OCI-LY7 (cell line): ENCODE measurements around the gene PTPRE. TPM values are rescaled to one million over a fixed set of nuclear protein-coding genes. Genes with fewer than 3 reads are reported as not detected.

Experiments
- BruUV-seq: library from RNA; stranded (reverse); fragments of 400-500 nt; replicated peaks from 2 replicates; lab custom pipeline; 2021; lab: Mats Ljungman, UMichigan
- CTCF ChIA-PET: fragments of 300-600 bp; sonication (Branson Sonifier 250); formaldehyde crosslinking; loops from one replicate; lab custom pipeline; 2022; ENCODE audit warnings: antibody characterized with exemption; ENCODE audit not compliant: unreplicated experiment; lab: Charles Lee
- POLR2A ChIA-PET: fragments of 300-600 bp; sonication (Branson Sonifier 250); formaldehyde crosslinking; loops from one replicate; lab custom pipeline; 2022; ENCODE audit warnings: antibody characterized with exemption; lab: Charles Lee
- DNase-seq: peaks from one replicate; pipeline ENCODE4 v3.0.0-alpha.2; 2015; ENCODE audit warnings: low spot score
- H2AFZ ChIP-seq: fragments of 200-600 bp; sonication (generic), shearing (Covaris generic); 2 replicates; pipeline ENCODE4 v1.6.1; 2014; ENCODE audit warnings: mild to moderate bottlenecking, antibody characterized with exemption, low read length, moderate library complexity
- H3K27ac ChIP-seq: fragments of 200-600 bp; sonication (generic); 2 replicates; pipeline ENCODE4 v1.5.1; 2014; ENCODE audit warnings: mixed run types, low read depth, mild to moderate bottlenecking, moderate library complexity, low read length, inconsistent platforms; ENCODE audit not compliant: poor library complexity, severe bottlenecking
- H3K36me3 ChIP-seq: fragments of 200-600 bp; sonication (generic); 2 replicates; pipeline ENCODE4 v1.6.1; 2014; ENCODE audit warnings: mild to moderate bottlenecking, antibody characterized with exemption, low read length, moderate library complexity, mixed read lengths; ENCODE audit not compliant: insufficient read depth
- H3K4me1 ChIP-seq: fragments of 200-600 bp; sonication (generic); 2 replicates; pipeline ENCODE4 v1.5.1; 2014; ENCODE audit warnings: mild to moderate bottlenecking, low read length; ENCODE audit not compliant: insufficient read depth, poor library complexity, severe bottlenecking
- H3K4me2 ChIP-seq: fragments of 200-600 bp; sonication (generic); 2 replicates; pipeline ENCODE4 v1.6.1; 2014; ENCODE audit warnings: mild to moderate bottlenecking, low read length
- H3K4me3 ChIP-seq: fragments of 200-600 bp; sonication (generic); 2 replicates; pipeline ENCODE4 v1.5.1; 2014; ENCODE audit warnings: mild to moderate bottlenecking, low read depth, low read length; ENCODE audit not compliant: poor library complexity, severe bottlenecking
- H3K79me2 ChIP-seq: fragments of 200-600 bp; sonication (generic); 2 replicates; pipeline ENCODE4 v1.6.1; 2016; ENCODE audit warnings: low read depth, mild to moderate bottlenecking, low read length, moderate library complexity, mixed read lengths; ENCODE audit not compliant: insufficient read depth
- H3K9me2 ChIP-seq: fragments of 200-600 bp; sonication (generic); 2 replicates; pipeline ENCODE4 v1.6.1; 2016; ENCODE audit warnings: mild to moderate bottlenecking, low read length, mixed read lengths; ENCODE audit not compliant: insufficient read depth
- H3K9me3 ChIP-seq: fragments of 200-600 bp; sonication (generic); 2 replicates; pipeline ENCODE4 v1.6.1; 2014; ENCODE audit warnings: mild to moderate bottlenecking, mixed run types, low read length, mixed read lengths
- H4K20me1 ChIP-seq: fragments of 200-600 bp; sonication (generic); 2 replicates; pipeline ENCODE4 v1.6.1; 2014; ENCODE audit warnings: mild to moderate bottlenecking, antibody characterized with exemption, low read length, moderate library complexity, mixed read lengths; ENCODE audit not compliant: insufficient read depth
- CTCF ChIP-seq: fragments of 200-600 bp; sonication (generic); conservative IDR thresholded peaks from 2 replicates; pipeline ENCODE4 v1.5.1; 2014; ENCODE audit warnings: mild to moderate bottlenecking, antibody characterized with exemption, low read length, moderate library complexity, mixed read lengths
- EZH2phosphoT487 ChIP-seq: fragments of 200-600 bp; sonication (generic); IDR thresholded peaks from 2 replicates; pipeline ENCODE4 v1.6.1; 2018; ENCODE audit warnings: low read depth, borderline replicate concordance, mild to moderate bottlenecking, mixed run types, antibody characterized with exemption, low read length, moderate library complexity, mixed read lengths
- intact Hi-C: fragments of 100-400 bp; cut with micrococcal nuclease; formaldehyde crosslinking; loops from one replicate; pipeline ENCODE4 v1.10.0; 2022; ENCODE audit not compliant: unreplicated experiment
- total RNA-seq, 2 experiments: library from RNA; depleted of rRNA in 1 of 2; stranded (reverse); fragments of >200 nt in 1 of 2; shearing (Covaris generic) in 1 of 2; gene quantifications; 2 replicates each; pipeline ENCODE4 v1.2.3, GENCODE V29; 2014 to 2022

PTPRE gene
- total RNA-seq, 2 experiments from 2014 or later, result 6.8 to 8.3 TPM

DNA sequence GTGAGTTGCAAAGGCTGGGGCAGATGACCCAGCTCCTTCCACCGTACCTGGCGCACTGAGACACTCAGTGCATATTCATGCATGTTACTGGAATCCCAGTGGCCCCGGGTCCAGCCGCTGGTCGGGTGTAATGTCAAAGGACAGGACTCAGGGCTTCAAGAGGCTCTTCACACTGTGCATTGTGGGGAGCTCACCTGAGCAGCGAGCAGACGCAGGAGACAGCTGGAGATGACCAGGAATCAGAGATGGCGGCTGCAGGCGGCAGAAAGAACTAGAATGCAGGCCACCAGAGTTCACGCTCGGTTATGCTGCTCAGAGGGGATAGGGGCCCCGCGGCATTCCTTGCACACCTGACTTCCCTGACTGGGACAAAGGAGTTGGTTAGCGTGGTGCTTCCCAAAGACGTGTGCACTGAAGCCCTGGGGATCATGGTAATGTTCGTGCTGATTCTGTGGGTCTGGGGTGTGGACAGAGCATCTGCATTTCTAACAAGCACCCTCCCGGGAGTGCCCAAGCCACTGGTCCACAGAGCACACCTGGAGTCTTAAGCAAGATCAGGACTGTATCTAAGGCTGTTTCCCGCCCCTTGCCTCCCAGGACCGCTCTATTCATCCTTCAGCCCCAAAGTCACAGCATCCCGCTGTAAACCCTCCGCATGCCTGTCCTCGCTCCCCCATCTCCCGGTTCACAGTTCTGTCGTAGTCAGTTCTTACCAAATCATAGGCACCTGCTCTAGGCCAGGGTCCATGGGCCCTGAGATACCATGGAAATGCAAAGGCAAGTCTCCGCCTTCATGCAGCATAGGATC, 148.4 kb downstream of the PTPRE start:
- no TSS peak for BruUV-seq
- ChIA-PET CTCF (no interaction called here), POLR2A (no interaction called here)
- Histone ChIP-seq H4K20me1 (peaks cover 6% of the 10 kb centered on the region; the same call in 1 of the 2 replicates), H3K4me2 (no peak overlapping the region), H3K4me1 (peaks cover 19% of the 10 kb centered on the region), H3K36me3 (peaks cover 8% of the 10 kb centered on the region), H3K9me3 (no peaks in the 10 kb centered on the region), H3K79me2 (no peaks in the 10 kb centered on the region), H3K9me2 (no peaks in the 10 kb centered on the region), H2AFZ (no peak overlapping the region), H3K4me3 (no peak overlapping the region), H3K27ac (no peak overlapping the region)
- intact Hi-C loops, result no loop called here
- no peak for TF ChIP-seq CTCF
- no peak for TF ChIP-seq EZH2phosphoT487
- DNase-seq, result no peak

DNA sequence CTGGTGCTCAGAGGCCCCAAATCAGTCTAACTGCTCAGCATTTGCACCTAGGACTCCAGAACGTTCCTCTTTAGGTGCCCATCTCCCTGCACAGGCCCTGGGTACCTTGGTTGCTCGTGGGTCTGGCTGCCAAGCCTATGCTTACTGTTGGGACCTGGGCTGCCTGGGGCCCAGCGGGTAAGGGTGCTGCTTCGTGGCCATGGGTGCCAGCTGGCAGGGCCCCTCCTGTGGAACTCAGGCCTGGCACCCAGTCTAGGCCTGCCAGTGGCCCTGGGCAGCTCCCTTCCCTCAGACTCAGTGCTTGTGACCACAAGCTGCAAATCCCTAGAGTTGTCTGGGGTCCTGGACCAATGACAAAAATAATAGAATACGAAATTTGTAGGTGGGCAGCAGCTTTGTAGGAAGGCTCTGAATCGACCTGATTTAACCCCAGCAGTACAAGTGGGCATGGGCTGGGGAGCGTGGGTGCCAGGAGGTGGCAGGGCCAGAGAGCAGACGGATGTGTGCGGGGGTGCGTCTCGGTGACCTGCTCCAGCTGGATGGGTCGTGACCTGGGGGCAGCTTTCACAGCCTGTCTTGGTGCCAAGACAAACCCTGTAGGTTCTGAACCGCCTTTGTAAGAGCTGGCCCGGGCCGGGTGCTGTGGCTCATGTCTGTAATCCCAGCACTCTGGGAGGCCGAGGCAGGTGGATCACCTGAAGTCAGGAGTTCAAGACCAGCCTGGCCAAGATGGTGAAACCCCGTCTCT, 149.6 kb downstream of the PTPRE start:
- no peaks in the 10 kb centered on the region for H3K9me3 ChIP-seq
- DNase-seq, result no peak
- H3K36me3 ChIP-seq, result peaks cover 8% of the 10 kb centered on the region
- no peaks in the 10 kb centered on the region for H3K9me2 ChIP-seq
- H3K4me3 ChIP-seq, result no peak overlapping the region
- H3K4me1 ChIP-seq, result peaks cover 12% of the 10 kb centered on the region
- intact Hi-C loops, result no loop called here
- TF ChIP-seq EZH2phosphoT487, result no peak
- TF ChIP-seq CTCF, result no peak
- H3K79me2 ChIP-seq, result no peaks in the 10 kb centered on the region
- peaks cover 6% of the 10 kb centered on the region; the same call in 1 of the 2 replicates for H4K20me1 ChIP-seq
- H2AFZ ChIP-seq, result no peak overlapping the region
- BruUV-seq, result no TSS peak
- H3K4me2 ChIP-seq, result no peak overlapping the region
- no peak overlapping the region for H3K27ac ChIP-seq
- CTCF ChIA-PET, result no interaction called here
- POLR2A ChIA-PET, result interaction anchor here (1.2 kb wide), 1 partner anchor 9 kb away, joined by 3 read pairs; no protein-coding TSS in a partner anchor
